Measurements from ENCODE around the gene BEST4.

BEST4 gene

GRCh38 chr1:44822981-44823451 is 35.0 kb upstream of the BEST4 start:
- TF ChIP-seq GATA3 (IDR thresholded peaks at IDR 0.05; ENCODE audit: low read depth, low read length): no peak
- TF ChIP-seq GATA2 (IDR thresholded peaks at IDR 0.05; ENCODE audit: low read depth, low read length): no peak

- no peak for TF ChIP-seq GATA3 (IDR thresholded peaks at IDR 0.05; ENCODE audit: low read depth, low read length)
- TF ChIP-seq GATA2 (IDR thresholded peaks at IDR 0.05; ENCODE audit: low read depth, low read length): no peak
Observed at GRCh38 chr1:44822131-44822701, 34.2 kb upstream of the BEST4 start.

DNA sequence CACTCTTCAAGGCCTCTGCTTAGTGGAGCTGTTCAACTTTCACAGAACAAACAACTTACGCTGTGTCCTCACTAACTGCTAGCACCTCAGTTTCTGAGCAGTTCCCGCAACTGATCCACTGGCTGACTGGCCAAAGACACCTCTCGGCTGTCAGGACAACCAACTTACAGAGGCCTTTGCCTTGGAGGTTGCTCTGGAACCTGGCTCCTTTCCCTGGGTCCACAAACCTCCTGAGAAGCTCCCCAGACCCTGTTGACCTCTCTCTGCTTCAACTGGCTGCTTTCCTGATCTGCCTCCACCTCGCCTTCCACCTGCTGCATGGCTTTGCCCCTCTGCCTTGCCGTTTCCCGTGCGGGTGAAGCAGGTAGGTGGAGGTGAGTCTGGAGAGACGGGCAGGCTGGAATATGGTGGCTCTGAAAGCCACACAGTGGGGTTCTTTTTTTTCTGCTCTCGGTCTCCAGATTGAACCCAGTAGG is 33.3 kb upstream of the BEST4 start:
- TF ChIP-seq GATA2 (IDR thresholded peaks at IDR 0.05; ENCODE audit: low read depth, low read length): no peak
- no peak for TF ChIP-seq GATA3 (IDR thresholded peaks at IDR 0.05; ENCODE audit: low read depth, low read length)

GRCh38 chr1:44820328-44821239 is 32.6 kb upstream of the BEST4 start:
- no peak for TF ChIP-seq GATA2 (IDR thresholded peaks at IDR 0.05; ENCODE audit: low read depth, low read length)
- TF ChIP-seq GATA3 (IDR thresholded peaks at IDR 0.05; ENCODE audit: low read depth, low read length): no peak

- TF ChIP-seq GATA3 (IDR thresholded peaks at IDR 0.05; ENCODE audit: low read depth, low read length): no peak
- no peak for TF ChIP-seq GATA2 (IDR thresholded peaks at IDR 0.05; ENCODE audit: low read depth, low read length)
Observed at GRCh38 chr1:44819608-44820327, 31.8 kb upstream of the BEST4 start.

GRCh38 chr1:44819196-44819607 is 31.2 kb upstream of the BEST4 start:
- no peak for TF ChIP-seq GATA2 (IDR thresholded peaks at IDR 0.05; ENCODE audit: low read depth, low read length)

- no peak for TF ChIP-seq GATA3 (IDR thresholded peaks at IDR 0.05; ENCODE audit: low read depth, low read length)
- no peak for TF ChIP-seq GATA2 (IDR thresholded peaks at IDR 0.05; ENCODE audit: low read depth, low read length)
Observed at GRCh38 chr1:44817771-44818495, 30.0 kb upstream of the BEST4 start.

DNA sequence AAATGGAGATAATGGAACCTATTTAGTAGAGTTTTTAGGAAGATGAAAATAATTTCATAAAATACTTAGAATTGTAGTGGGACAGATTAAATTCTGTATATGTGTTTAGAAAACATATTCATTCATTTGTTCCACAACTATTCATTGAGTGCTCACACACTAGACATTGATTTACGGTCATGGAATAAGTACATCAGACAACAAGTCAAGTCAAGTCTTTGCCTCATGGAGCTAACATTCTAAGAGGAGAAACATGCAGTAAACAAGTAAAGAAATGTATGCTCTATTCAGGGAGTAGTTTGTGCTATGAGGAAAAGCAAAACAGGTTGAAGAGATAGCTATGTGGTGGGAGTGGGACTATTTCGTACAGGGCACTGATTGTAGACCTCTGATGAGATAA is 29.3 kb upstream of the BEST4 start:
- TF ChIP-seq GATA2 (IDR thresholded peaks at IDR 0.05; ENCODE audit: low read depth, low read length) (no peak), GATA3 (IDR thresholded peaks at IDR 0.05; ENCODE audit: low read depth, low read length) (no peak)

GRCh38 chr1:44812822-44813543 is 25.0 kb upstream of the BEST4 start:
- TF ChIP-seq GATA2 (IDR thresholded peaks at IDR 0.05; ENCODE audit: low read depth, low read length): no peak
- TF ChIP-seq GATA3 (IDR thresholded peaks at IDR 0.05; ENCODE audit: low read depth, low read length): no peak

DNA sequence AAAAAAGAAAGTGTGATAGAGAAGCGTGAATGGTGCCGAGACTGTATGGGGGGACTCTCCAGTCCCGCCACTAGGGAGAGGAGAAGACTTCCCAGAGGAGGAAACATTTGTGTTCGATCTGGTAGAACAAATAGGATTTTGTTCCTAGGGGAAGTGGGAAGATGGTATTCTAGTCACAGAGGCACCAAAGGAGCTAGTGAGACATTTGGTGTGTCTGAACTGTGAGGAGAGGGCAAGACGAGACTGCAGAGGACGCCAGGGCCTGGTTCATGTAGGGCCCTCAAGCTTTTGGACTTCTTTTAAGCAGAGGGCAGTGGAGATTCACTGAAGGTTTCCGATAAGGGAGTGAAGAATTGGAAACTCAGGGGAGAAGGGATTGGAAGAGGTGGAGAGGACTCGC is 23.3 kb upstream of the BEST4 start:
- TF ChIP-seq GATA3 (IDR thresholded peaks at IDR 0.05; ENCODE audit: low read depth, low read length): no peak
- TF ChIP-seq GATA2 (IDR thresholded peaks at IDR 0.05; ENCODE audit: low read depth, low read length): no peak

DNA sequence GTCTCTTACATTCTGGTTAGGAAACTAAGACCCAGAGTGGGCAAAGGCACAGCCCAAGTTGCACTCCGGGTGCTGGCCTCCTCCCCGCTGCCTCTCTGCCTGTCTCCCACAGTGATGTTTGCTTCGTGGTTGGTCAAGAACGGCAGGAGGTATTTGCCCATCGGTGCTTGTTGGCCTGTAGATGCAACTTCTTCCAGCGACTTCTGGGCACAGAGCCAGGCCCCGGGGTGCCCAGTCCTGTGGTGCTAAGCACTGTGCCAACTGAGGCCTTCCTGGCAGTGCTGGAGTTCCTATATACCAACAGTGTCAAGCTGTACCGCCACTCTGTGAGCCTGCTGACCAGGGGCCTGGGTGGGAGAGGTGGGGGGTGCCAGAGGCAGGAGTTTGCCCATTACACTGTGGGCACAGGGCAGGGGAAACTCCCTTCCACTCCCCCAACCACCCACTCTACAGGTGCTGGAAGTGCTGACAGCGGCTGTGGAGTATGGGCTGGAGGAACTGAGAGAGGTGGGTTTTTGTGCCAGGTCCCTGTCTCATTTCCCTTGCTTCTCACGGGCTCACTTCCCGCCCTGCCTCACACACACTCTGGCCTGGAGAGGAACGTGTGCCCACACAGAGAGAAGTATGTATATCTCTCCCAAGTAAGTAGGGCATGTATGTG is 22.3 kb upstream of the BEST4 start:
- no peak for TF ChIP-seq GATA2 (IDR thresholded peaks at IDR 0.05; ENCODE audit: low read depth, low read length)
- TF ChIP-seq GATA3 (IDR thresholded peaks at IDR 0.05; ENCODE audit: low read depth, low read length): no peak
